Ectodermal cell (in vitro differentiated cells): ENCODE results near the gene MCF2L2.

ENCODE experiments used
- H3K27ac ChIP-seq: 2 replicates; pipeline ENCODE4 v1.7.0; 2013; ENCODE audit warnings: mild to moderate bottlenecking, low read depth, low read length; ENCODE audit not compliant: insufficient read depth, poor library complexity, severe bottlenecking
- H3K27me3 ChIP-seq: 2 replicates; pipeline ENCODE4 v1.7.0; 2013; ENCODE audit warnings: mild to moderate bottlenecking, low read length; ENCODE audit not compliant: insufficient read depth, control insufficient read depth, poor library complexity, severe bottlenecking
- H3K36me3 ChIP-seq: one replicate; pipeline ENCODE4 v1.7.0; 2013; ENCODE audit warnings: low read length; ENCODE audit not compliant: control insufficient read depth, insufficient read depth
- H3K4me1 ChIP-seq: one replicate; pipeline ENCODE4 v1.7.0; 2013; ENCODE audit warnings: low read length; ENCODE audit not compliant: control insufficient read depth, insufficient read depth
- H3K4me3 ChIP-seq: 2 replicates; pipeline ENCODE4 v1.7.0; 2013; ENCODE audit warnings: low read depth, low read length, control low read depth; ENCODE audit not compliant: insufficient read depth
- H3K9me3 ChIP-seq: 2 replicates; pipeline ENCODE4 v1.7.0; 2013; ENCODE audit warnings: mild to moderate bottlenecking, low read length, moderate library complexity; ENCODE audit not compliant: control insufficient read depth
- WGBS, 2 experiments: methylation state at CpG; one replicate each; pipeline ENCODE4 v1.1.7; 2013; ENCODE audit warnings: missing lambda C conversion rate in 2 of 2; 5-methylcytosine and 5-hydroxymethylcytosine counted together

MCF2L2 gene

GRCh38 chr3:183385698-183386613, 42.5 kb downstream of the MCF2L2 start:
- Histone ChIP-seq H3K36me3 (no peaks in the 10 kb centered on the region), H3K27ac (no peak overlapping the region), H3K9me3 (no peaks in the 10 kb centered on the region), H3K27me3 (no peaks in the 10 kb centered on the region), H3K4me1 (peaks cover under 1% of the 10 kb centered on the region), H3K4me3 (no peak overlapping the region)
- 68 to 71% methylated on average over 11 of the region's 11 CpGs for WGBS, 2 experiments

GRCh38 chr3:183381673-183382072, 46.7 kb downstream of the MCF2L2 start:
- Histone ChIP-seq H3K27me3 (no peaks in the 10 kb centered on the region), H3K4me3 (no peak overlapping the region), H3K9me3 (no peaks in the 10 kb centered on the region), H3K27ac (no peak overlapping the region), H3K36me3 (no peaks in the 10 kb centered on the region), H3K4me1 (no peaks in the 10 kb centered on the region)
- 80% methylated on average over 1 of the region's 1 CpG; no CpG with 5 or more reads in 1 of the 2 experiments for WGBS, 2 experiments

- H3K9me3 ChIP-seq, result no peaks in the 10 kb centered on the region
- no peaks in the 10 kb centered on the region for H3K4me1 ChIP-seq
- no peak overlapping the region for H3K27ac ChIP-seq
- H3K4me3 ChIP-seq, result no peak overlapping the region
- no peaks in the 10 kb centered on the region for H3K27me3 ChIP-seq
- 94 to 96% methylated on average over 4 of the region's 4 CpGs for WGBS, 2 experiments
- no peaks in the 10 kb centered on the region for H3K36me3 ChIP-seq
These were observed 47.2 kb downstream of the MCF2L2 start for GRCh38 chr3:183381179-183381578.

GRCh38 chr3:183378951-183379350, 49.5 kb downstream of the MCF2L2 start:
- Histone ChIP-seq H3K4me1 (no peaks in the 10 kb centered on the region), H3K9me3 (no peaks in the 10 kb centered on the region), H3K27ac (no peak overlapping the region), H3K27me3 (no peaks in the 10 kb centered on the region), H3K4me3 (no peak overlapping the region), H3K36me3 (no peaks in the 10 kb centered on the region)
- 95 to 96% methylated on average over 3 of the region's 3 CpGs for WGBS, 2 experiments

GRCh38 chr3:183378545-183378944, 49.9 kb downstream of the MCF2L2 start:
- H3K9me3 ChIP-seq, result no peaks in the 10 kb centered on the region
- no peaks in the 10 kb centered on the region for H3K27me3 ChIP-seq
- H3K4me3 ChIP-seq, result no peak overlapping the region
- H3K36me3 ChIP-seq, result no peaks in the 10 kb centered on the region
- WGBS, 2 experiments, result 94 to 96% methylated on average over 12 of the region's 12 CpGs
- H3K27ac ChIP-seq, result no peak overlapping the region
- H3K4me1 ChIP-seq, result no peaks in the 10 kb centered on the region

GRCh38 chr3:183378008-183378407, 50.4 kb downstream of the MCF2L2 start:
- H3K4me1 ChIP-seq, result no peaks in the 10 kb centered on the region
- no peaks in the 10 kb centered on the region for H3K36me3 ChIP-seq

GRCh38 chr3:183377307-183377959, 51.0 kb downstream of the MCF2L2 start:
- WGBS, 2 experiments, result 89 to 94% methylated on average over 4 to 5 of the region's 7 CpGs
- H3K27ac ChIP-seq, result no peak overlapping the region
- no peaks in the 10 kb centered on the region for H3K9me3 ChIP-seq
- H3K27me3 ChIP-seq, result no peaks in the 10 kb centered on the region
- H3K36me3 ChIP-seq, result no peaks in the 10 kb centered on the region
- H3K4me1 ChIP-seq, result no peaks in the 10 kb centered on the region
- H3K4me3 ChIP-seq, result no peak overlapping the region

More at GRCh38 chr3:183378008-183378407, 50.4 kb downstream of the MCF2L2 start:
- Histone ChIP-seq H3K9me3 (no peaks in the 10 kb centered on the region), H3K27ac (no peak overlapping the region), H3K27me3 (no peaks in the 10 kb centered on the region), H3K4me3 (no peak overlapping the region)
- WGBS, 2 experiments, result 94 to 95% methylated on average over 3 of the region's 3 CpGs

- 93 to 94% methylated on average over 5 of the region's 5 CpGs for WGBS, 2 experiments
- Histone ChIP-seq H3K4me3 (no peak overlapping the region), H3K9me3 (no peaks in the 10 kb centered on the region)
These were observed 52.6 kb downstream of the MCF2L2 start for GRCh38 chr3:183375787-183376186.

GRCh38 chr3:183375337-183375736, 53.1 kb downstream of the MCF2L2 start:
- Histone ChIP-seq H3K9me3 (no peaks in the 10 kb centered on the region), H3K27ac (no peak overlapping the region), H3K27me3 (no peaks in the 10 kb centered on the region), H3K4me3 (no peak overlapping the region), H3K36me3 (no peaks in the 10 kb centered on the region), H3K4me1 (no peaks in the 10 kb centered on the region)
- 91 to 92% methylated on average over 6 of the region's 6 CpGs for WGBS, 2 experiments

More at GRCh38 chr3:183375787-183376186, 52.6 kb downstream of the MCF2L2 start:
- Histone ChIP-seq H3K36me3 (no peaks in the 10 kb centered on the region), H3K4me1 (no peaks in the 10 kb centered on the region), H3K27me3 (no peaks in the 10 kb centered on the region), H3K27ac (no peak overlapping the region)

GRCh38 chr3:183372911-183373310, 55.5 kb downstream of the MCF2L2 start:
- H3K36me3 ChIP-seq, result no peaks in the 10 kb centered on the region
- no peaks in the 10 kb centered on the region for H3K4me1 ChIP-seq
- no peaks in the 10 kb centered on the region for H3K27me3 ChIP-seq
- no peaks in the 10 kb centered on the region for H3K9me3 ChIP-seq
- no peak overlapping the region for H3K27ac ChIP-seq
- H3K4me3 ChIP-seq, result no peak overlapping the region
- 99 to 100% methylated on average over 3 of the region's 3 CpGs for WGBS, 2 experiments
